H1 (cell line): ENCODE data around the gene USH1C. TPM values are rescaled to one million over a fixed set of nuclear protein-coding genes. Genes with fewer than 3 reads are reported as not detected.

Experiments used
- CTCF ChIA-PET: fragments of 300-600 bp; sonication (Branson Sonifier 250); formaldehyde crosslinking; loops from one replicate; lab custom pipeline; 2021; ENCODE audit not compliant: partially characterized antibody; lab: Charles Lee
- POLR2A ChIA-PET: fragments of 300-600 bp; sonication (Branson Sonifier 250); formaldehyde crosslinking; loops from one replicate; lab custom pipeline; 2021; ENCODE audit warnings: inconsistent platforms; ENCODE audit not compliant: partially characterized antibody; lab: Charles Lee
- DNase-seq, 2 experiments: peaks; one replicate each; pipeline versions ENCODE4 v3.0.0 to v3.0.0-alpha.2; 2010 to 2022; ENCODE audit warnings: low spot score in 2 of 2, low read depth in 1 of 2, mixed read lengths in 1 of 2
- FAIRE-seq: peaks from 2 replicates; lab custom pipeline; 2011; peaks lifted over from hg19 to GRCh38; lab: Jason Lieb, UNC
- H2AFZ ChIP-seq: 2 replicates; pipeline ENCODE4 v1.8.1; 2012; ENCODE audit warnings: low read length, inconsistent platforms
- H2AK5ac ChIP-seq: 2 replicates; pipeline ENCODE4 v1.6.1; 2013; ENCODE audit warnings: low read depth, low read length
- H2BK120ac ChIP-seq: replicated peaks from 2 replicates; pipeline ENCODE3; 2013; ENCODE audit warnings: low read depth, low read length, inconsistent platforms
- H2BK12ac ChIP-seq: 2 replicates; pipeline ENCODE4 v1.6.1; 2013; ENCODE audit warnings: low read depth, low read length
- H2BK15ac ChIP-seq: 2 replicates; pipeline ENCODE4 v1.6.1; 2013; ENCODE audit warnings: low read length
- H2BK20ac ChIP-seq: 2 replicates; pipeline ENCODE4 v1.6.1; 2013; ENCODE audit warnings: low read length
- H2BK5ac ChIP-seq: 2 replicates; pipeline ENCODE4 v1.6.1; 2013; ENCODE audit warnings: low read depth, low read length
- H3K14ac ChIP-seq: 2 replicates; pipeline ENCODE4 v1.6.1; 2013; ENCODE audit warnings: inconsistent platforms; ENCODE audit not compliant: insufficient read length
- H3K18ac ChIP-seq: 2 replicates; pipeline ENCODE4 v1.6.1; 2013; ENCODE audit warnings: low read length; ENCODE audit errors: extremely low read depth
- H3K23ac ChIP-seq: 2 replicates; pipeline ENCODE4 v1.6.1; 2013; ENCODE audit warnings: inconsistent platforms; ENCODE audit not compliant: insufficient read length
- H3K23me2 ChIP-seq: 2 replicates; pipeline ENCODE4 v1.6.1; 2013; ENCODE audit warnings: low read depth, low read length
- H3K27ac ChIP-seq: 2 replicates; pipeline ENCODE4 v1.6.1; 2011; ENCODE audit warnings: low read depth, low read length, inconsistent platforms
- H3K27me3 ChIP-seq, 4 experiments: replicated peaks in 1 of 4; 1 replicate in 1 of 4; 2 replicates in 3 of 4; pipeline versions ENCODE4 v1.6.1 to v1.8.1; 2011 to 2013; ENCODE audit warnings: low read length in 3 of 4, mild to moderate bottlenecking in 3 of 4, inconsistent platforms in 2 of 4, mixed read lengths in 2 of 4, moderate library complexity in 1 of 4; ENCODE audit not compliant: control insufficient read depth in 3 of 4, insufficient read depth in 3 of 4; ENCODE audit errors: extremely low read depth in 1 of 4
- H3K36me3 ChIP-seq, 4 experiments: 2 replicates each; pipeline versions ENCODE4 v1.6.1 to v1.8.1; 2011 to 2013; ENCODE audit warnings: mild to moderate bottlenecking in 4 of 4, low read length in 3 of 4, moderate library complexity in 2 of 4, control low read depth in 1 of 4, inconsistent platforms in 1 of 4; ENCODE audit not compliant: insufficient read depth in 4 of 4, control insufficient read depth in 2 of 4
- H3K4ac ChIP-seq: replicated peaks from 2 replicates; pipeline ENCODE3; 2013; ENCODE audit warnings: low read length, low read depth, mixed read lengths, inconsistent platforms; ENCODE audit not compliant: insufficient read length
- H3K4me1 ChIP-seq, 4 experiments: replicated peaks in 1 of 4; 1 replicate in 1 of 4; 2 replicates in 3 of 4; pipeline versions ENCODE4 v1.6.1 to v1.8.1; 2011 to 2013; ENCODE audit warnings: low read length in 3 of 4, inconsistent platforms in 2 of 4, mixed read lengths in 1 of 4; ENCODE audit not compliant: insufficient read depth in 4 of 4, control insufficient read depth in 3 of 4
- H3K4me2 ChIP-seq, 2 experiments: 2 replicates each; pipeline versions ENCODE4 v1.6.1 to v1.8.1; 2011 to 2013; ENCODE audit warnings: low read depth in 2 of 2, low read length in 2 of 2, control low read depth in 1 of 2, inconsistent platforms in 1 of 2, mild to moderate bottlenecking in 1 of 2; ENCODE audit not compliant: insufficient read depth in 1 of 2
- H3K4me3 ChIP-seq, 4 experiments: fragments of 200-600, 300-600 bp in 1 of 4; sonication (generic), shearing (Covaris generic), sonication (Bioruptor Twin) in 1 of 4; 2 replicates each; pipeline versions ENCODE4 v1.5.1 to v1.8.1; 2011 to 2016; ENCODE audit warnings: low read length in 4 of 4, low read depth in 3 of 4, control low read depth in 2 of 4, inconsistent platforms in 2 of 4, mild to moderate bottlenecking in 2 of 4, mixed read lengths in 1 of 4, moderate library complexity in 1 of 4; ENCODE audit not compliant: insufficient read depth in 2 of 4; ENCODE audit errors: extremely low read depth in 1 of 4
- H3K56ac ChIP-seq: replicated peaks from 2 replicates; pipeline ENCODE3; 2013; ENCODE audit warnings: low read depth, mild to moderate bottlenecking, mixed read lengths, low read length, inconsistent platforms; ENCODE audit not compliant: insufficient read length
- H3K79me1 ChIP-seq: 2 replicates; pipeline ENCODE4 v1.6.1; 2013; ENCODE audit warnings: low read depth, low read length, control low read depth
- H3K79me2 ChIP-seq, 2 experiments: 2 replicates each; pipeline versions ENCODE4 v1.6.1 to v1.8.1; 2012 to 2013; ENCODE audit warnings: low read length in 2 of 2, mild to moderate bottlenecking in 2 of 2, inconsistent platforms in 1 of 2; ENCODE audit not compliant: insufficient read depth in 2 of 2, control insufficient read depth in 1 of 2
- H3K9ac ChIP-seq, 4 experiments: replicated peaks in 1 of 4; 1 replicate in 1 of 4; 2 replicates in 3 of 4; pipeline versions ENCODE4 v1.6.1 to v1.8.1; 2011 to 2013; ENCODE audit warnings: low read depth in 3 of 4, low read length in 3 of 4, control low read depth in 2 of 4, mild to moderate bottlenecking in 2 of 4, moderate library complexity in 2 of 4, inconsistent platforms in 1 of 4; ENCODE audit errors: extremely low read depth in 1 of 4
- H3K9me3 ChIP-seq, 2 experiments: 2 replicates each; pipeline versions ENCODE4 v1.6.1 to v1.8.1; 2012 to 2013; ENCODE audit warnings: mild to moderate bottlenecking in 2 of 2, moderate library complexity in 2 of 2, control low read depth in 1 of 2, inconsistent platforms in 1 of 2, low read depth in 1 of 2, low read length in 1 of 2, mixed read lengths in 1 of 2; ENCODE audit not compliant: insufficient read depth in 2 of 2
- H4K20me1 ChIP-seq, 2 experiments: replicated peaks in 1 of 2; 2 replicates each; pipeline versions ENCODE3 to v1.8.1; 2011 to 2013; ENCODE audit warnings: inconsistent platforms in 2 of 2, low read length in 2 of 2, mild to moderate bottlenecking in 1 of 2; ENCODE audit not compliant: insufficient read depth in 2 of 2, control insufficient read depth in 1 of 2
- H4K5ac ChIP-seq: 2 replicates; pipeline ENCODE4 v1.6.1; 2013; ENCODE audit warnings: low read length, low read depth, mixed read lengths, inconsistent platforms; ENCODE audit not compliant: insufficient read length
- H4K8ac ChIP-seq: 2 replicates; pipeline ENCODE4 v1.8.0; 2013; ENCODE audit warnings: mild to moderate bottlenecking, moderate library complexity, low read length, inconsistent platforms; ENCODE audit not compliant: insufficient read depth; ENCODE audit errors: extremely low read depth
- H4K91ac ChIP-seq: replicated peaks from 2 replicates; pipeline ENCODE3; 2013; ENCODE audit warnings: low read length, mixed read lengths, inconsistent platforms; ENCODE audit not compliant: insufficient read length
- CEBPB ChIP-seq: IDR thresholded peaks from 2 replicates; pipeline ENCODE4 v1.6.1; 2012; ENCODE audit warnings: low read depth, low read length
- HDAC2 ChIP-seq, 2 experiments: fragments of 300-600 bp in 1 of 2; sonication (generic) in 1 of 2; IDR thresholded peaks; 2 replicates each; pipeline ENCODE4 v1.6.1; 2011 to 2012; ENCODE audit warnings: low read depth in 2 of 2, low read length in 2 of 2, mild to moderate bottlenecking in 2 of 2, moderate library complexity in 2 of 2, borderline replicate concordance in 1 of 2, inconsistent platforms in 1 of 2
- JUND ChIP-seq: IDR thresholded peaks from 2 replicates; pipeline ENCODE4 v1.6.1; 2011; ENCODE audit warnings: mild to moderate bottlenecking, improper control_type of control experiment, low read length
- SP4 ChIP-seq: IDR thresholded peaks from 2 replicates; pipeline ENCODE4 v1.6.1; 2012; ENCODE audit warnings: low read length, inconsistent platforms
- TAF1 ChIP-seq: IDR thresholded peaks from 2 replicates; pipeline ENCODE4 v1.6.1; 2011; ENCODE audit warnings: mild to moderate bottlenecking, low read depth, low read length
- WGBS, 2 experiments: shearing (Covaris generic) in 1 of 2; methylation state at CpG; one replicate each; pipeline versions ENCODE4 v1.1.6 to v1.1.7; 2013 to 2015; ENCODE audit warnings: low lambda C conversion rate in 2 of 2, mixed read lengths in 2 of 2, inconsistent platforms in 1 of 2, low coverage in 1 of 2, missing lambda C conversion rate in 1 of 2; ENCODE audit not compliant: insufficient replicate concordance in 2 of 2, insufficient coverage in 1 of 2, insufficient read length in 1 of 2; ENCODE audit errors: extremely low coverage in 1 of 2, missing lambda C conversion rate in 1 of 2; 5-methylcytosine and 5-hydroxymethylcytosine counted together
- polyA plus RNA-seq, 7 experiments: library from polyadenylated mRNA; depleted of rRNA in 3 of 7; stranded (reverse) in 5 of 7; unstranded in 2 of 7; fragments of >200 nt in 5 of 7; fragments of 200-250 nt in 2 of 7; gene quantifications; 1 replicate in 5 of 7; 2 replicates in 1 of 7; 4 replicates in 1 of 7; pipeline versions ENCODE4 v1.2.1 to v1.2.3, GENCODE V29; 2011 to 2013; ENCODE audit warnings: missing spikeins in 2 of 7, mixed read lengths in 2 of 7
- total RNA-seq: library from RNA; stranded (reverse); fragmentation: NEBNext Ultra II Directional; extraction: Animal tissue kit (Norgen Biotek cat#: 25700); gene quantifications from 2 replicates; pipeline ENCODE4 v1.2.1, GENCODE V29; 2021
- TF ChIP-seq, protein P1 (sequence below): IDR thresholded peaks from 2 replicates; pipeline ENCODE4 v1.6.1; 2012; ENCODE audit warnings: inconsistent platforms

Gene USH1C
- total and polyA plus RNA-seq, 2 of the 8 experiments (the other 6 are each of a cell fraction or from before 2014, with no cell fraction given) = 1.3 to 1.6 TPM

DNA sequence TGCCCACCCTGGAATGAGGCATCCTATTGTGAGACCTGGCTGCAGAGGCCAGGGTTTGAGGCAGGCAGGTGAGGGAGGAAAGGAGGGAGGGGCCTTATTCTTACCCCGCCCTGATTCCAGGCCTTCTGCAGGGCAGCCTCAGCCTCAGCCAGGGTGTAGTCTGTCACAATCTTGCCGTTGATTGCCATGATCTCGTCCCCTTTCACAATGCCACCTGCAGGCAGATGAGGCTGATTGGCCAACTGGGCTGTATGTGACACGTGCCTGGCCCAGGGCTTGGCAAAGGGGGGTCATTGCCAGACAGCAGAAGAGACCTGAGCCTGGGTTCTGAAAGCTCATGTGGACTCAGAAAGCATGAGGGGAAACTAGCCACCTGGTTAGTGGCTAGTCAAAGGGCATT lies 46.2 kb downstream of the USH1C start:
- Histone ChIP-seq H3K79me1 (no peaks in the 10 kb centered on the region), H2BK20ac (no peak overlapping the region), H3K23ac (no peak overlapping the region), H3K56ac (no peak overlapping the region), H3K79me2 (no peaks in the 10 kb centered on the region), H2BK5ac (no peak overlapping the region), H3K4me1 (peaks cover 0 to 6% (median 2%) of the 10 kb centered on the region in 4 experiments; a peak in 3 of 7 replicates), H2BK12ac (no peak overlapping the region), H3K18ac (no peak overlapping the region), H2AFZ (no peak overlapping the region), H4K5ac (no peak overlapping the region), H4K8ac (no peak overlapping the region; the same call in 1 of the 2 replicates), H4K91ac (no peak overlapping the region), H3K9ac (no peak overlapping the region), H3K4ac (no peak overlapping the region), H2BK120ac (no peak overlapping the region), H3K27me3 (no peaks in the 10 kb centered on the region; a peak in 2 of 7 replicates), H3K14ac (no peak overlapping the region), H4K20me1 (no peaks in the 10 kb centered on the region), H3K27ac (no peak overlapping the region), H2BK15ac (no peak overlapping the region), H3K4me3 (no peak overlapping the region), H3K23me2 (no peaks in the 10 kb centered on the region), H2AK5ac (no peak overlapping the region), H3K36me3 (no peaks in the 10 kb centered on the region), H3K4me2 (no peak overlapping the region), H3K9me3 (no peaks in the 10 kb centered on the region)
- ChIA-PET POLR2A (interaction anchor here (0.8 to 1.5 kb wide), 4 partner anchors 10 to 114 kb away, joined by 3 to 4 read pairs (median 4); partner anchors contain the start of gene OTOG), CTCF (interaction anchor here (0.8 to 44.8 kb wide), 21 partner anchors 8 to 150 kb away, joined by 3 to 1414 read pairs (median 4); partner anchors contain the start of genes ABCC8 and KCNJ11)
- no peak for TF ChIP-seq HDAC2 (IDR thresholded peaks at IDR 0.05; ENCODE audit: borderline replicate concordance in 1 of 2, low read depth in 2 of 2, low read length in 2 of 2)
- TF ChIP-seq, protein P1, sequence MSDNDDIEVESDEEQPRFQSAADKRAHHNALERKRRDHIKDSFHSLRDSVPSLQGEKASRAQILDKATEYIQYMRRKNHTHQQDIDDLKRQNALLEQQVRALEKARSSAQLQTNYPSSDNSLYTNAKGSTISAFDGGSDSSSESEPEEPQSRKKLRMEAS = peak; percentile 43; the same call in 1 of the 2 replicates
- no peak for TF ChIP-seq SP4
- TF ChIP-seq JUND = no peak
- TF ChIP-seq CEBPB = peak; percentile 32; the same call in 1 of the 2 replicates
- no peak for TF ChIP-seq TAF1
- DNase-seq (peak in 1 of 2 experiments; percentile 50), FAIRE-seq (no peak)
- 50% methylated on average over 4 of the region's 4 CpGs; no CpG with 5 or more reads in 1 of the 2 experiments for WGBS, 2 experiments
